Epithelial cell of esophagus (primary cell): ENCODE results near the gene IRGQ.
"Not testable (repeated sequence)": the region's sequence is repeated elsewhere in the genome, so short reads cannot be mapped to it uniquely, and the experiment has no call there.

Source experiments
- DNase-seq: peaks from one replicate; pipeline ENCODE4 v3.0.0; 2010; ENCODE audit warnings: low read depth
- H3K4me3 ChIP-seq: 2 replicates; pipeline ENCODE4 v1.5.1; 2011; ENCODE audit warnings: mild to moderate bottlenecking, low read length, control low read depth
- CTCF ChIP-seq: IDR thresholded peaks from 2 replicates; pipeline ENCODE4 v1.5.1; 2011; ENCODE audit warnings: low read depth, mild to moderate bottlenecking, low read length, control low read depth, inconsistent platforms; ENCODE audit not compliant: insufficient read depth; ENCODE audit errors: missing control alignments

IRGQ gene

GRCh38 chr19:43609872-43610271 lies 13.9 kb upstream of the IRGQ start:
- no peak overlapping the region for H3K4me3 ChIP-seq
- no peak for DNase-seq
- TF ChIP-seq CTCF: no peak

GRCh38 chr19:43607238-43608205 lies 11.6 kb upstream of the IRGQ start:
- DNase-seq: no peak
- no peak for TF ChIP-seq CTCF
- no peak overlapping the region for H3K4me3 ChIP-seq

- no peak overlapping the region for H3K4me3 ChIP-seq
- TF ChIP-seq CTCF: no peak
- DNase-seq: peak; percentile 69
These were observed 10.8 kb upstream of the IRGQ start for GRCh38 chr19:43606569-43607229.

- DNase-seq: no peak
- no peak for TF ChIP-seq CTCF
- no peak overlapping the region for H3K4me3 ChIP-seq
These were observed 10.1 kb upstream of the IRGQ start for GRCh38 chr19:43605875-43606568.

- H3K4me3 ChIP-seq, DNase-seq: not testable (repeated sequence)
These were observed 4.4 kb upstream of the IRGQ start for GRCh38 chr19:43600326-43600725.

- no peak for TF ChIP-seq CTCF
- H3K4me3 ChIP-seq: no peak overlapping the region
- no peak for DNase-seq
These were observed 3.8 kb upstream of the IRGQ start for GRCh38 chr19:43599635-43600295.
